Spinal cord (tissue), 10 donors: ENCODE measurements around the gene FBXO9. TPM values are rescaled to one million over a fixed set of nuclear protein-coding genes. Genes with fewer than 3 reads are reported as not detected.
A peak's percentile ranks its signal among the peaks of the same experiment; 100 is the strongest.
"Not testable (repeated sequence)": the region's sequence is repeated elsewhere in the genome, so short reads cannot be mapped to it uniquely, and the experiment has no call there.

Source experiments
- DNase-seq, 6 donors: peaks; one replicate each; pipeline versions ENCODE4 v3.0.0 to v3.0.0-alpha.2; 2013 to 2015; ENCODE audit warnings: low spot score in 6 of 6, low read depth in 4 of 6
- H3K27ac ChIP-seq: one replicate; pipeline ENCODE4 v1.5.1; 2013; ENCODE audit warnings: low read depth, low read length, control low read depth
- H3K27me3 ChIP-seq: one replicate; pipeline ENCODE4 v1.6.1; 2013; ENCODE audit warnings: low read length; ENCODE audit not compliant: control insufficient read depth, insufficient read depth
- H3K36me3 ChIP-seq: one replicate; pipeline ENCODE4 v1.6.1; 2013; ENCODE audit warnings: low read length; ENCODE audit not compliant: control insufficient read depth, insufficient read depth
- H3K4me1 ChIP-seq: one replicate; pipeline ENCODE4 v1.6.1; 2013; ENCODE audit warnings: low read length; ENCODE audit not compliant: control insufficient read depth, insufficient read depth
- H3K4me3 ChIP-seq: one replicate; pipeline ENCODE4 v1.5.1; 2013; ENCODE audit warnings: low read depth, low read length, control low read depth
- H3K9me3 ChIP-seq: one replicate; pipeline ENCODE4 v1.6.1; 2013; ENCODE audit warnings: low read length; ENCODE audit not compliant: control insufficient read depth, insufficient read depth
- WGBS: methylation state at CpG from one replicate; pipeline ENCODE4 v1.1.5; 2013; ENCODE audit warnings: missing lambda C conversion rate; ENCODE audit not compliant: insufficient coverage; 5-methylcytosine and 5-hydroxymethylcytosine counted together
- polyA plus RNA-seq, 2 donors: library from polyadenylated mRNA; unstranded; fragments of 120-200 nt; gene quantifications; one replicate each; pipeline ENCODE4 v1.2.1, GENCODE V29; 2013; ENCODE audit not compliant: insufficient read length in 2 of 2
- total RNA-seq, 2 donors: library from RNA; depleted of rRNA in 1 of 2; stranded (reverse); fragments of 120-200 nt in 1 of 2; fragments of >200 nt in 1 of 2; gene quantifications; one replicate each; pipeline versions ENCODE4 v1.2.3 to v1.2.4, GENCODE V29; 2013 to 2014
- donor health status: healthy.

Gene FBXO9
- total and polyA plus RNA-seq, 4 donors = 67.7 to 132 (median 103) TPM

DNA sequence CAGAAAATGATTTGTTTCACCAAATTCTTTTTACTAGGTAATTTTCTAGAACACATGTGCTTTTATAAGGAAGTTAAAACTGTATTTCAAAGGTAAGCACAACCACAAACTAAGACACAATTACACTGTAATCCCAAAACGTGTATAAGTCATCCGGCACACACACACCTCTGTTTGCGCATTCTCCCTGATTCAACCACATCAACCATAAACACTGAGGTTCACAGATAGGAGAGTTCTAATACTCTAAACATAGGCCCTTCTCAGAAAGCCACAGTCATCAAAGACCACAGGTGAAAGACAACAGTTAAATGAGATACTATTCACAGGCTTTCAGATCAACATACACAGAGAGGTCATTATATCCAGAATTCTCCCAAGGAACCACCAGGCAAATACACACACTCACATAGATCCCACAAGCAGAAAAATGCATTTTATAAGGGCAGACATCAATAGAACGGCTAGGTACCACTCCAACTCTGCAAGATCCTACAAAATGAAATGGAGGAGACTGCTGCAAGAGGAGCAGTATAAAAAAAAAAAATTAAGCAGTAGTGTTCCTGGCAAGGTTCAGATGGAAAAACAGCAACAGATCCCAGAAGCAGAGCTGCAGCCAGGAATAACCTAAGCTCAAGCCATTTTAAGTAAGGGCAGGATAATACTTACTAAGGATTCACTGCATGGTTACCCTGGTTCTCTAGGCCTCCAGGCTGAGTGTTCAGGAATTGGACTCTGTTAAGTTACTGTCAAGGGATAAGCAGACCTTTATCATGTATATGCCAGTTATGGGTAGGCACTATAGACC lies 6.6 kb upstream of the FBXO9 start:
- no peaks in the 10 kb centered on the region for H3K9me3 ChIP-seq
- no peak overlapping the region for H3K27ac ChIP-seq
- no peak overlapping the region for H3K4me3 ChIP-seq
- peak in 1 of 6 donors; percentile 30 for DNase-seq
- no peaks in the 10 kb centered on the region for H3K36me3 ChIP-seq
- H3K27me3 ChIP-seq = no peaks in the 10 kb centered on the region
- 100% methylated on average over 3 of the region's 4 CpGs for WGBS
- H3K4me1 ChIP-seq = no peaks in the 10 kb centered on the region

DNA sequence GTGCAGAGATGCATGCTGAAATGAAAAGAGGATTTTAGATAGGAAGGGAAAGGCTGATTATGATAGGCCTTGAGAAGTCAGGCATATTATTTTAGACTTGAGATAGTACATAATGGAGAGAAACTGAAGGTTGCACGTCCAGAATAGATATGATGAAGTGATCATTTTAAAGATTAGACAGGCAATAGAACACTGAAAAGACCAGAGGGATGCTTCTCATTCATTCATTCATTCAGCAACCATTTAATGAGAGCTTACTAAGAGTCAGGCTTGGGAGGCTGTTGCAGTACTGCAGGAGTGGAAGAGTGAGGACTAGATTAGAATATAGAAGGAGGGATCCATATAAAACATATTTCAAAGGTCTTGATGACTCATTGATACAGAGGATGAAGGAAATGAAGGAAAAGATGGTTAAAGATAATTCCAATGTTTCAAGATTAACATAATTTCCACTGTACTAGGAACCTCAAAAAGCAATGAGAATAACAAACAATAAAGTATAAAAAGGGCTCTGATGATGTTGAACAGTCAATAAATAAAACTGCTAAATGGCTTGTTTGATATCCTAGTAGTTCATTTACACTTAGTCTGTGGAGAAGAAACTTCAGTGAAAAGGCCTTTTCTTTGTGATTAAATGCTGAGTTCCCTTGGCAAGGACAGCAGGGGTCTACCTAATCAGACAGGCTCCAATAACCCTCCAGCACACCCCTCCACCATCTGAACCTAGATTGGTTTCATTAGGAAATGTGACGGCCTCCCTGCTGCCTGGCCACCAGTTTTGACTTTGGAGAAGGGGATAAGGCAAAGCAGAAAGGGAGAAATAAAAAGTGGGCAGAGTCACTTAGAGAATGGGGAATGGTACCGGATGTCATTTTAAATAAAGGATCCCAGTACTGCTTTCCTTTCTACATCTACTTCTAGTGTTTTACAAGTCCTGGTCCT lies 5.3 kb upstream of the FBXO9 start:
- H3K4me3 ChIP-seq = peak overlapping the region; percentile 77
- H3K4me1 ChIP-seq = no peaks in the 10 kb centered on the region
- WGBS = no CpG with 5 or more reads among the region's 3 CpGs
- peak overlapping the region; percentile 95 for H3K27ac ChIP-seq
- no peaks in the 10 kb centered on the region for H3K9me3 ChIP-seq
- no peaks in the 10 kb centered on the region for H3K36me3 ChIP-seq
- H3K27me3 ChIP-seq = no peaks in the 10 kb centered on the region
- peak in 1 of 6 donors; percentile 47 for DNase-seq

DNA sequence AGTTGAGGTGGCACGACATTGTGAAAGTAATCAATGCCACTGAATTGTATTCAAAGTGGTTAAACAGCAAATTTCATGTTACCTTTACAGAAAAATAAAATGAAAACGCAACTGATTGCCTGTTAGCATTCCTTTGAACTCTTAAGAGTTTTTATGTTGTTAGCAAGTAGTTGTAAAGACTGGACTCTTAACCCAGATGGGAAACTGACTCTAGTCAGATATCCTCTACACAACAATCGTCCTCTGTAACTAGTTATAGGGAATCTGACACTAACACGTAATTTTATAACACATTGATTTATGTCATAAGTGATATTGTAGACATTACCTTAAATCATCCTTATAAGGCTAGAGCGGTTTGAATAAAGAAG lies 3.0 kb upstream of the FBXO9 start:
- Histone ChIP-seq H3K27me3 (no peaks in the 10 kb centered on the region), H3K27ac (peak overlapping the region; percentile 95), H3K36me3 (no peaks in the 10 kb centered on the region), H3K4me3 (peak overlapping the region; percentile 77), H3K9me3 (no peaks in the 10 kb centered on the region), H3K4me1 (peaks cover 5% of the 10 kb centered on the region)
- no peak for DNase-seq
- WGBS = no CpG with 5 or more reads among the region's 5 CpGs

DNA sequence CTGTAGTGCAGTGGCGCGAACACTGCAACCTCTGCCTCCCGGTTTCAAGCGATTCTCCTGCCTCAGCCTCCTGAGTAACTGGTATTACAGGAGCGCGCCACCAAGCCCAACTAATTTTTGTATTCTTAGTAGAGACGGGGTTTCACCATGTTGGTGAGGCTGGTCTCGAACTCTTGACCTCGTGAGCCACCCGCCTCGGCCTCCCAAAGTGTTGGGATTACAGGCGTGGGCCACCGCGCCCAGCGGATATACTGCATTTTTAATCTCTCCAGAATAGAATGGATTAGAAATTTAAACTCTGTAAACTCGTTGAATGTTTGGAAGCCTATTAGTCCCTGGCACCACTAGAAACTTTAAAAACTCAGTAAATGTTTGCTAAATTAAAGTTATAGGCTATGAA lies 949 bp upstream of the FBXO9 start:
- 100% methylated on average over 4 of the region's 16 CpGs for WGBS
- not testable (repeated sequence) for DNase-seq, H3K27me3 ChIP-seq, H3K36me3 ChIP-seq, H3K9me3 ChIP-seq, H3K4me1 ChIP-seq
- H3K27ac ChIP-seq = peak overlapping the region; percentile 98
- H3K4me3 ChIP-seq = peak overlapping the region; percentile 97

DNA sequence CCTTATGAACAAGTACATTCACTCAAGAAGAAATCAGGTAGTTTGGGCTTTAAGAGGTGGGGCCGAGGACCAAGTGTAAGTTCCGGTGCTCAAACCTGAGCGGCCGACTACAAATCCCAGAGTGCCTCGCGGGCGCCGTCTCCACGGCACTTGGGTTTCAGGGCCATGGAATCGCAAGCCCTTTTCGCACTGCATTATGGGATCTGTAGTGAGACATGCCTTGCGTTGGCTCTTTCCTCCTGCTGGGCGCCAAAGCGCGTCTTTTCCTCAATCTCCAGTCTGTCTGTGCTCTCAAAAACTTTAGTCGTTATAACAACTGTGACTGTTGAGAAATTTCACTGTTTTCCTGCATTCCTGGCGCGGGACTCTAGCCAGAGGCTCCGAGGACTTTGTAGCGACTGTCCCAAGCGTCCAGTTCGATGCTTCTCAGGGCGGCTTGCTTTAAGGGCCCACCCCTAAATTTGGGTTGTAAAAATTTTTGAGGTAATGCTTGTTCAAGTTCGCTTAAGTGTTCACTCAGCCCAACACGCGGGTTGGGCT lies 408 bp upstream of the FBXO9 start:
- H3K27ac ChIP-seq = peak overlapping the region; percentile 98
- H3K4me1 ChIP-seq = peaks cover 5% of the 10 kb centered on the region
- H3K9me3 ChIP-seq = no peaks in the 10 kb centered on the region
- peak overlapping the region; percentile 97 for H3K4me3 ChIP-seq
- no peaks in the 10 kb centered on the region for H3K36me3 ChIP-seq
- 0% methylated on average over 25 of the region's 26 CpGs for WGBS
- DNase-seq = peak; percentile 94 to 99 (median 98)
- no peaks in the 10 kb centered on the region for H3K27me3 ChIP-seq

DNA sequence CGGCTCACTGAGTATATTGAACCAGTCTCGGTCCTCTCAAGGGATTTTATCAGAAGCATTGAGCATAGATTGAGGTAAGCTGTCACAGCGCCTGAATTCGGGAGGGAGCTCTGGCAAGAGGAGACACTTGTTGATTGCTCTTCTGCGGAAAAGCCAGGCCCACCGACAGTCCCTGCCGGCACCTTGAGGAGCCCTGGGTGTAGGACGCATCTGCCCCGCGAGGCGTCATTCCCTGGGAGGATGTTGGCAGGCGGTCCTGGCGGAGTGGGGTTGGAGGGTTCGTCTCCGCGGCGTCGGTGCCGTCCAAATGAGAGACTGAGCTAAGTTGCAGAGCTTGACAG lies 843 bp downstream of the FBXO9 start:
- peak in 3 of 6 donors; percentile 17 to 65 (median 44) for DNase-seq
- Histone ChIP-seq H3K27ac (peak overlapping the region; percentile 98), H3K4me3 (peak overlapping the region; percentile 97), H3K27me3 (no peaks in the 10 kb centered on the region), H3K36me3 (no peaks in the 10 kb centered on the region), H3K9me3 (no peaks in the 10 kb centered on the region), H3K4me1 (peaks cover 5% of the 10 kb centered on the region)
- under 1% methylated on average over 19 of the region's 19 CpGs for WGBS

DNA sequence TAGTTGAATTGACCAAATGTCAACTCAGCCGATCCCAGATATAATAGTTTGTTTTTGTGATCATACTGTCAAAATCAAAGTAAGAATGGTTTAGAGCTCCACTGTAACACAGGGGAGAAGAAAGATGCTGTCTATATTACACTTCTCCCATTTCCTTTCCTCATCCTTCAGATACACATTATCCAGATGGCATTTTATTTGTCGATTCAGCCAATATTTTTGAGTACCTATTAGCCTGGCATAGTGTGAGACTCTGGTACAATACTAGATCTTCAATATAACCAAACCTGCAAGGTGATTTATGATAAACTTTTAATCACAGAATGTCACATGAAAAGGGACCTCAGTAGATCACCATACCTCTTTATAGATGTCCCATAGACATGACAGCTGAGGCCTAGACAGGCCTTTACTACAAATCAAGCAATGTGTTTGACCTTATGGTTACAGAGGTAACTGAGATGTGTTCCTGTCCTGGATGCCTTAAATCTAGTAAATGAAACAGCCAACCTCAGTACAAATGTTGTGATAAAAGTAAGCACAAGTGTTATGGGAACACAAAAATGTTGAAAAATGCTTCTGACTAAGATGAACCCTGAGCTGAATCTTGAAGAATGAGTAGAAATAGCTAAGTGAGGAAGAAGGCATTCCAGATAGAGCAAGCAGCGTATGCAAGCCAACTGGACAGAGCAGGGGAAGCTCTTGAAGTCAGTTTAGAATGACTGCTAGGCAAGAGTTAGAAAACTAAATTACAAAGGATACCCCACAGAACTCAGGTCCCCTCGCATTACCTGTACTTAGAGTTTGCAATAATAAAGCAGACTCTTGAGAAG lies 1.9 kb downstream of the FBXO9 start:
- no peak overlapping the region for H3K27ac ChIP-seq

DNA sequence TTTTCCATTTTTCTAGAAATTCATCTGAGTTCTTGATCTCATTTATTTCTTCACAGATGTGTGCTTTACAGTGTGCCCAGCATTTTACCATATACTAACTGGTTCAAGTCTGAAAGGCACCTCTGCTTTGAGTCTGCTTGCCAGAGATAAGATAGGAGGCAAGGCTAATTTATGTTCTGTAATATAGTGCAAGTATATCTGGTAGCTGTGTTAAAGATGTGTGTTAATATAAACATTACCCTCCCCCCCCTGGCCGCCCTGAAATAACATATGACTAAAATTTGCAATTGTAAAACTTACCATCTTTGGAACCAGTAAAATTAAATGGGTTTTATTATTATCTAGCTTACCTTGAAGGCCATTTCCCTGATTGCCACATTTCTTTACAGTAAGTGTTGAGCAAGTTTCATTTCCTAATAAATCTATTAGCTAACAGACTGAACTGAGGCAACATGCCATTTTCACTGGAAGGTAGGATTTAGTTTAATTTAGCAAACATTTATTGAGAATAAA lies 2.7 kb downstream of the FBXO9 start:
- no peak overlapping the region for H3K27ac ChIP-seq
- no peaks in the 10 kb centered on the region for H3K36me3 ChIP-seq
- no CpG with 5 or more reads among the region's 1 CpG for WGBS
- no peak for DNase-seq
- H3K27me3 ChIP-seq = no peaks in the 10 kb centered on the region
- H3K4me3 ChIP-seq = no peak overlapping the region
- no peaks in the 10 kb centered on the region for H3K9me3 ChIP-seq
- peaks cover 5% of the 10 kb centered on the region for H3K4me1 ChIP-seq

More for the DNA sequence above, 1.9 kb downstream of the FBXO9 start:
- DNase-seq = no peak
- no peaks in the 10 kb centered on the region for H3K36me3 ChIP-seq
- WGBS = no CpG with 5 or more reads among the region's 4 CpGs
- H3K4me1 ChIP-seq = peaks cover 5% of the 10 kb centered on the region
- no peaks in the 10 kb centered on the region for H3K27me3 ChIP-seq
- H3K4me3 ChIP-seq = no peak overlapping the region
- H3K9me3 ChIP-seq = no peaks in the 10 kb centered on the region

DNA sequence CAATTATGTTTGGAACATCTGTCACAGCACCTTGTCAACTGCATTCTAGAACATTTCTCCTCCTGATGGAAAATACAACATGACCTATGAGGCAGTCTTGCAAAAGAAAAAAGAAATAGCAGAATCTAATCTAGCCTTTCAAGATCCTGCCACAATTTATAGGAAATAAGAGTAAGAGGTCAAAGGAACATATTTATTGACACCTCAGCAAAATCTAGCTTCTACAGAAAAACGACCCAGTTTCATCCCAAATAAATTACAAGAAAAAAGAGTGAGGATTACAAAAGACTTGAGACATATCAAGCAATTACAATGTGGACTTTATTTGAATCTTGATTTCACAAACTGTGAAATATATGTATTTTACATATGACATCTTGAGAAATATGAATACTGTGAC lies 4.2 kb downstream of the FBXO9 start:
- Histone ChIP-seq H3K4me3 (no peak overlapping the region), H3K36me3 (no peaks in the 10 kb centered on the region), H3K27ac (no peak overlapping the region), H3K27me3 (no peaks in the 10 kb centered on the region), H3K9me3 (no peaks in the 10 kb centered on the region), H3K4me1 (peaks cover 5% of the 10 kb centered on the region)
- no CpG with 5 or more reads among the region's 1 CpG for WGBS
- DNase-seq = no peak
